Measurements from ENCODE around the gene MPND.
A peak's percentile ranks its signal among the peaks of the same experiment; 100 is the strongest.

MPND gene

GRCh38 chr19:4368128-4368820 lies 24.9 kb downstream of the MPND start:
- Histone ChIP-seq H3K4me3 (ENCODE audit: low read length in 2 of 2) (no peak overlapping the region), H3K4me1 (ENCODE audit: control insufficient read depth, insufficient read depth, low read length) (peaks cover 58% of the 10 kb centered on the region), H3K27me3 (ENCODE audit: control insufficient read depth in 1 of 2, insufficient read depth in 2 of 2, low read length in 2 of 2) (no peaks in the 10 kb centered on the region), H3K36me3 (ENCODE audit: control insufficient read depth in 2 of 2, insufficient read depth in 2 of 2, low read length in 2 of 2) (peaks cover 17% of the 10 kb centered on the region in 2 donors), H3K9ac (ENCODE audit: low read length in 2 of 2) (no peak overlapping the region), H3K27ac (ENCODE audit: low read length) (no peak overlapping the region), H3K9me3 (ENCODE audit: control insufficient read depth in 2 of 2, low read length in 2 of 2) (no peaks in the 10 kb centered on the region)

GRCh38 chr19:4369109-4369887 lies 25.9 kb downstream of the MPND start:
- peak overlapping the region in 1 of 2 donors; percentile 47 for H3K4me3 ChIP-seq (ENCODE audit: low read length in 2 of 2)
- H3K27me3 ChIP-seq (ENCODE audit: control insufficient read depth in 1 of 2, insufficient read depth in 2 of 2, low read length in 2 of 2): no peaks in the 10 kb centered on the region
- no peaks in the 10 kb centered on the region for H3K9me3 ChIP-seq (ENCODE audit: control insufficient read depth in 2 of 2, low read length in 2 of 2)
- peaks cover 66% of the 10 kb centered on the region for H3K4me1 ChIP-seq (ENCODE audit: control insufficient read depth, insufficient read depth, low read length)
- peak overlapping the region in 1 of 2 donors; percentile 5 for H3K9ac ChIP-seq (ENCODE audit: low read length in 2 of 2)
- peaks cover 12 to 13% of the 10 kb centered on the region in 2 donors for H3K36me3 ChIP-seq (ENCODE audit: control insufficient read depth in 2 of 2, insufficient read depth in 2 of 2, low read length in 2 of 2)
- H3K27ac ChIP-seq (ENCODE audit: low read length): peak overlapping the region; percentile 24

GRCh38 chr19:4369888-4370260 lies 26.5 kb downstream of the MPND start:
- peaks cover 12 to 13% of the 10 kb centered on the region in 2 donors for H3K36me3 ChIP-seq (ENCODE audit: control insufficient read depth in 2 of 2, insufficient read depth in 2 of 2, low read length in 2 of 2)
- H3K9me3 ChIP-seq (ENCODE audit: control insufficient read depth in 2 of 2, low read length in 2 of 2): no peaks in the 10 kb centered on the region
- no peaks in the 10 kb centered on the region for H3K27me3 ChIP-seq (ENCODE audit: control insufficient read depth in 1 of 2, insufficient read depth in 2 of 2, low read length in 2 of 2)
- peak overlapping the region in 1 of 2 donors; percentile 47 for H3K4me3 ChIP-seq (ENCODE audit: low read length in 2 of 2)
- peak overlapping the region; percentile 24 for H3K27ac ChIP-seq (ENCODE audit: low read length)
- H3K4me1 ChIP-seq (ENCODE audit: control insufficient read depth, insufficient read depth, low read length): peaks cover 72% of the 10 kb centered on the region
- no peak overlapping the region for H3K9ac ChIP-seq (ENCODE audit: low read length in 2 of 2)

DNA sequence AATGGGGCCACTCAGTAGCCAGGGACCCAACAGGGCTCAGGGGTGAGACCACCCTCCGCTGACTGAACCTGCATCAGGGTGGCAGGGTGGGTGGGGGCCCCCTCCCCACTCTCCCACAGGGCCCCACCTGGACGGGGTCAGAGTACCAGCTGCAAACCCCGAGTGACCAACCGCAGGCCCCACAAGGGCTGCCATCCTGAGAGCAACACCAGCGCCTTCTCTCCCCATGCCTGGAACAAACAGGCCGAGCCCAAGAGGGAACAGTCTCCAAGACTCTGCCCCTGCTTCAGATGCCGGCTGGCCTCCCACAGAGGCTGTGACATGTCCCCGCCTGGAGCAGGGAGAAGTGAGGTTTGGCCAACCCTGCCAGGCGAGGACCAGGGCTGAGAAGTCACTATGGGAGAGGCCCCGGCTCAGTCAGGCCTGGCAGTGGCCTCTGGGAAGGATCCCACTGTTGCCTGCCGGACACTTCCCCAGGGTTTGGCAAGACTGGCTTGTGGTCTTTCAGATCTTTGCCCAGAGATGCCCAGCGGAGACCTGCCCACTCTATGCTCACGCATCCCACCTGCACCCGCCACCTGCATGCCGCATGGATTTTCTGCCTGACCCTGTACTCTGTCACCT lies 27.2 kb downstream of the MPND start:
- peak overlapping the region; percentile 31 for H3K27ac ChIP-seq (ENCODE audit: low read length)
- H3K36me3 ChIP-seq (ENCODE audit: control insufficient read depth in 2 of 2, insufficient read depth in 2 of 2, low read length in 2 of 2): peaks cover 6 to 8% of the 10 kb centered on the region in 2 donors
- H3K4me1 ChIP-seq (ENCODE audit: control insufficient read depth, insufficient read depth, low read length): peaks cover 78% of the 10 kb centered on the region
- no peaks in the 10 kb centered on the region for H3K27me3 ChIP-seq (ENCODE audit: control insufficient read depth in 1 of 2, insufficient read depth in 2 of 2, low read length in 2 of 2)
- H3K4me3 ChIP-seq (ENCODE audit: low read length in 2 of 2): no peak overlapping the region
- no peaks in the 10 kb centered on the region for H3K9me3 ChIP-seq (ENCODE audit: control insufficient read depth in 2 of 2, low read length in 2 of 2)
- H3K9ac ChIP-seq (ENCODE audit: low read length in 2 of 2): peak overlapping the region in 1 of 2 donors; percentile 33

DNA sequence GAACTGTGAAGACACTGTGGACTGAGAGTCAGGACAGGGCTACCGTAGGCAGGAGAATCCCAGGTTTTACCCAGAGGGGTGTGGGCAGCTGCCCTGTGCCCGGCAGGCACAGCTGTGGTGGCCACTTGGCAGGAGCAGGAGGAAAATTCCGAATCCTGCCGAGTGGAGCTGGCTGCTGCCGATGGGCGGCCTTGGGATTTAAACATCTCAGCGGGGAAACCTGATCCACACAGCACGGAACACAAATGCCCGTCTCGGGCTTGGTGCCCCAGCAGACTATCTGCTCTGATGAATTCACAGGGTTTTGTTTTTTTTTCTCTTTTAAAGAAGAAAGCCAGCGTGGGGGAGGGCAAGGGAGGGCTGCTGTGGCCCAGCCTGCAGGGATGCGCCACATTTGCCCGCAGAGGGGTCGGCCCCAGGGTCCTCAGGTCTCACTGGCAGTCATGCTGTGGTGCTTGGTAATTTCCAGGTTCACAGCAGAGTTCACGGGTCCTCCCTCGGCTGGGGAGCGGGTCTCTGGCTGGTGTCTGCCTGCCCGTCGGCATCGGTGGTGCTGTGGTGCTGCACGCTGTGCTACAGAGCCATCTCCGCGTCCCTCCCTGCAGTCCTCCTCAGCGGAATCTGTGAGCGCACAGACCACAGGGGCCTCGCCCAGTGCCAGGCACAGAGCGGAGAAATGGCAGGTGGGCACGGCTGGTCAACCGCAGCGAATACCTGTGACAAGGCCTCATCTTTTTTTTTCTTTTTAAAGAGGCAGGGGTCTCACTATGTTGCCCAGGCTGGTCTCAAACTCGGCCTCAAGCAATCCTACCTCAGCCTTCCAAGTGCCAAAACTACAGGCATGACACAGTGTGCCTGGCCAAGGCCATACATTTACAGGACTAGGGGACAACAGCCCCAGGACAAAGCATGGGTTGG lies 28.1 kb downstream of the MPND start:
- no peaks in the 10 kb centered on the region for H3K9me3 ChIP-seq (ENCODE audit: control insufficient read depth in 2 of 2, low read length in 2 of 2)
- H3K9ac ChIP-seq (ENCODE audit: low read length in 2 of 2): peak overlapping the region; percentile 33 to 47
- no peaks in the 10 kb centered on the region for H3K27me3 ChIP-seq (ENCODE audit: control insufficient read depth in 1 of 2, insufficient read depth in 2 of 2, low read length in 2 of 2)
- H3K36me3 ChIP-seq (ENCODE audit: control insufficient read depth in 2 of 2, insufficient read depth in 2 of 2, low read length in 2 of 2): no peaks in the 10 kb centered on the region
- H3K4me1 ChIP-seq (ENCODE audit: control insufficient read depth, insufficient read depth, low read length): peaks cover 88% of the 10 kb centered on the region
- peak overlapping the region; percentile 31 for H3K27ac ChIP-seq (ENCODE audit: low read length)
- no peak overlapping the region for H3K4me3 ChIP-seq (ENCODE audit: low read length in 2 of 2)

DNA sequence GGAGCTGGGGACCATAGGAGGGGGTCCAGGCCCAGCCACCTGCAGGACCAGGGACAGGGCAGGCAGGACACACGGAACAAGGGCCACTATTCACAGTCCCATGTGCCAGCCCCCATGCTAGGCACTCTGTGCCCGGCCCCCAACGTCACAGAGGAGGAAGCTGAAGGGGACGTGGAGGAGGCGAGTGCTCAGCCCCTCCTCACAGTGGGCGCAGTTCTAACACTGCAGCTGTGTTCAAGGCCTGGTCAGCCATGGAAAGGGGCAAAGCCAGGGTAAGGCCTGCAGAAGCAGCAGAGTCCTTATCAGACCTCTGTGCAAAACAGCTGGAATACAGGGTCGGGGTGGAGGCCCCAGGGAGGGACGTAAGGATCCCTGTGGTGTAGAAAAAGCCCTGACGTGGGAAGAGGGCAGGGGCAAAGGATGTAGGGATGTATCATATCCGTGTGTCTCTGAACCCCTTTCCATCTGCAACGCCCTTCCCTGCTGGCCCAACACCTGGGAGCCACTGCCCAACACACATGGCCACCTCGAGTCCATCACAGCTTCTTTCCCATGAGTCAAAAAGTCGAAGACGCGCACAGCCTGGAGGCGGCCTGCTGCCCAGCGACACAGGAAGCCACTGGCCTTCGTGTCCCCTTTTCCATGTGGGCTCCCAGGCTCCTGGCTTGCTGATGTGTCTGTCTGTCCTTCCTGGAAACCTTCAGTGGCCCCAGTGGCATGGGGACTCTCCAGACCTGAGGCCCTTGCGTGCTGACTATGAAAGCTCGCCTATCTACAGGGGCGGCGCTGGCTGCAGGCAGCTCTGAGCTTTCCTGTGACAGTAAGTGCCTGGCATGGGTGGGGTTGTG lies 29.0 kb downstream of the MPND start:
- Histone ChIP-seq H3K4me3 (ENCODE audit: low read length in 2 of 2) (peak overlapping the region in 1 of 2 donors; percentile 8), H3K36me3 (ENCODE audit: control insufficient read depth in 2 of 2, insufficient read depth in 2 of 2, low read length in 2 of 2) (no peaks in the 10 kb centered on the region), H3K27ac (ENCODE audit: low read length) (peak overlapping the region; percentile 31), H3K4me1 (ENCODE audit: control insufficient read depth, insufficient read depth, low read length) (peaks cover 97% of the 10 kb centered on the region), H3K9me3 (ENCODE audit: control insufficient read depth in 2 of 2, low read length in 2 of 2) (no peaks in the 10 kb centered on the region), H3K27me3 (ENCODE audit: control insufficient read depth in 1 of 2, insufficient read depth in 2 of 2, low read length in 2 of 2) (no peaks in the 10 kb centered on the region), H3K9ac (ENCODE audit: low read length in 2 of 2) (no peak overlapping the region)

DNA sequence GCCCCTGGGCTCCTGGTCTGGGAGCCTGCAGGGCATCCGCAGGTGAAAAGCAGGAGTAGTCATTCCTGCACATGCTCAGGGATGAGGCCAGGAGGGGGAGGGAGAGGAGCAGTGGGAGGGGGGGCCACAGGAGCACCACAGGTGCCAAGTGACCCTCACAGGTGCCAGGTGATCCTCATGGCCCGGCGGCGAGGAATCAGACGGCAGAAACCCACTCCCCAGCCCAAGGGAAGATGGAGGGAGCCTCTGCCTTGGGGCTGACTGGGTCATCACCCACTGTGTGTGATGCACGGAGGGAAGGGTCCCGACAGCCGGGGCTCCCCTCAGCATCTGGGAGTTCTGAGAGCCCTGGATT lies 29.6 kb downstream of the MPND start:
- no peaks in the 10 kb centered on the region for H3K27me3 ChIP-seq (ENCODE audit: control insufficient read depth in 1 of 2, insufficient read depth in 2 of 2, low read length in 2 of 2)
- H3K36me3 ChIP-seq (ENCODE audit: control insufficient read depth in 2 of 2, insufficient read depth in 2 of 2, low read length in 2 of 2): no peaks in the 10 kb centered on the region
- H3K9me3 ChIP-seq (ENCODE audit: control insufficient read depth in 2 of 2, low read length in 2 of 2): no peaks in the 10 kb centered on the region
- peak overlapping the region; percentile 71 for H3K27ac ChIP-seq (ENCODE audit: low read length)
- H3K4me1 ChIP-seq (ENCODE audit: control insufficient read depth, insufficient read depth, low read length): peaks cover 95% of the 10 kb centered on the region
- H3K4me3 ChIP-seq (ENCODE audit: low read length in 2 of 2): no peak overlapping the region
- H3K9ac ChIP-seq (ENCODE audit: low read length in 2 of 2): peak overlapping the region in 1 of 2 donors; percentile 15

- Histone ChIP-seq H3K36me3 (ENCODE audit: control insufficient read depth in 2 of 2, insufficient read depth in 2 of 2, low read length in 2 of 2) (no peaks in the 10 kb centered on the region), H3K9ac (ENCODE audit: low read length in 2 of 2) (peak overlapping the region; percentile 5 to 48), H3K27me3 (ENCODE audit: control insufficient read depth in 1 of 2, insufficient read depth in 2 of 2, low read length in 2 of 2) (no peaks in the 10 kb centered on the region), H3K9me3 (ENCODE audit: control insufficient read depth in 2 of 2, low read length in 2 of 2) (no peaks in the 10 kb centered on the region), H3K4me1 (ENCODE audit: control insufficient read depth, insufficient read depth, low read length) (peaks cover 87% of the 10 kb centered on the region), H3K27ac (ENCODE audit: low read length) (peak overlapping the region; percentile 71), H3K4me3 (ENCODE audit: low read length in 2 of 2) (peak overlapping the region in 1 of 2 donors; percentile 40)
Measured at GRCh38 chr19:4373601-4374497, 30.5 kb downstream of the MPND start.

GRCh38 chr19:4374498-4375163 lies 31.3 kb downstream of the MPND start:
- no peaks in the 10 kb centered on the region for H3K36me3 ChIP-seq (ENCODE audit: control insufficient read depth in 2 of 2, insufficient read depth in 2 of 2, low read length in 2 of 2)
- no peaks in the 10 kb centered on the region for H3K27me3 ChIP-seq (ENCODE audit: control insufficient read depth in 1 of 2, insufficient read depth in 2 of 2, low read length in 2 of 2)
- H3K4me3 ChIP-seq (ENCODE audit: low read length in 2 of 2): peak overlapping the region in 1 of 2 donors; percentile 40
- H3K9ac ChIP-seq (ENCODE audit: low read length in 2 of 2): peak overlapping the region in 1 of 2 donors; percentile 48
- H3K9me3 ChIP-seq (ENCODE audit: control insufficient read depth in 2 of 2, low read length in 2 of 2): no peaks in the 10 kb centered on the region
- H3K27ac ChIP-seq (ENCODE audit: low read length): peak overlapping the region; percentile 71
- H3K4me1 ChIP-seq (ENCODE audit: control insufficient read depth, insufficient read depth, low read length): peaks cover 82% of the 10 kb centered on the region
